GM12875 (cell line): ENCODE measurements around the gene FOXP3.

Experiments used
- H3K4me3 ChIP-seq: one replicate; pipeline ENCODE4 v1.5.1; 2011; ENCODE audit warnings: low read depth, low read length, control low read depth
- CTCF ChIP-seq: IDR thresholded peaks from 2 replicates; pipeline ENCODE4 v1.5.1; 2011; ENCODE audit warnings: low read depth, mild to moderate bottlenecking, control low read depth, inconsistent platforms, low read length, moderate library complexity, borderline replicate concordance; ENCODE audit not compliant: insufficient read depth

Gene FOXP3

DNA sequence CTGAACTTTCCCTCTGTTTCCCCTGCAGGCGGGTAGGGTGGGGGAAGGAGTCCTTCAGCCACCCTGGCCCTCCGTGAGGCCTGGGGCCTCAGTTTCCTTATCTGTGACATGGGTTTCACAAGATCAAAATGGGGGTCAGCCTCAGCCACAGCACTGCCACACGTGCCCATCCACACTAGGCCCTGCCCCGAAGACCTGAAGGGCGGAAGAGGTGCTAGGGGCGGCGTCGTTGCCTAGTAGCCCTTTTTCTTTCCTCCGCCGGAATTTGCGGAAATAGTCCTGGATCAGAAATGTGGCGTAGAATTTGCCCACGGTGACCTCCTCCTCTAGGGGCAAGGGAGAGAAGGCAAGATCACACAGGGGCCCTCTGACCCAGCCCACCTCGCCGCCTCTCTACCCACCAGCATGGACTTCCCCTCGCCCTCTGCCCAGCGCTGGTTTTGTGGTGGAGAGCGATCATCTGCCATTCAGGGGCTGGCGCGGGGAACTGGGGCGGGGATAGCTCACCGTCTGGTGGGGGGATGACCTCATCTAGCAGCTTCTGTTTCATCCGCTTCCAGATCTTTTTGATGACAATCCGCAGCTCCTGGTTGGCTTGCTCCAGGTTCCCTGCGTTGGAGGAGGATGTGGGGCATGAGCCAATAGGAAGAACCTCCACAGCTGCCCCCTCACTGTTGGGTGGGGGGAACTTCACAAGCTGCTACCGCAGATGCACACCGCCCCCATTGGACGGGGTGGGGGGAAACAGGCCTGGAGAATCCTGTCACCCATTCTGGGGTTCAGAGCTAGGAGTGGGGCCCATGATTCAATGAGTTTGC, 54.9 kb downstream of the FOXP3 start:
- no peak overlapping the region for H3K4me3 ChIP-seq
- TF ChIP-seq CTCF, result no peak

DNA sequence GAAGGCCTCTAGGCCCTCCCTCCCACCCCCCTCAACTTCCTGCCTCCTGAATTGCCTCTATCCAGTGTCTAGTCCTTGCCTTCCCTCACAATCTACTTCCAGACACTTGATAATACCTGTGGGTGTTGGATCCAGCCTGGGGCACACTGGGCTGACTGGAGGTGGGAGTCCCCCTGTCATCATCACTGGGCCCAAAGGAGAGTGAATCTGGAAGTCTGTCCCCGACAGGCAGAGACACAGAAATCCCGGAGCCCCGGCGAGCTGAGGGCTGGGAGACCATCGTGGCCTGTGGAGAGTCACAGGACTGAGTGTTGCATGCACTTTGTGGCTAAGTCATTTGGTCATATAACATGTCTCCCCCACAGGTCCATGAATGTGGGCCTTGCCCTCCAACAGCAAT, 56.1 kb downstream of the FOXP3 start:
- no peak for TF ChIP-seq CTCF

DNA sequence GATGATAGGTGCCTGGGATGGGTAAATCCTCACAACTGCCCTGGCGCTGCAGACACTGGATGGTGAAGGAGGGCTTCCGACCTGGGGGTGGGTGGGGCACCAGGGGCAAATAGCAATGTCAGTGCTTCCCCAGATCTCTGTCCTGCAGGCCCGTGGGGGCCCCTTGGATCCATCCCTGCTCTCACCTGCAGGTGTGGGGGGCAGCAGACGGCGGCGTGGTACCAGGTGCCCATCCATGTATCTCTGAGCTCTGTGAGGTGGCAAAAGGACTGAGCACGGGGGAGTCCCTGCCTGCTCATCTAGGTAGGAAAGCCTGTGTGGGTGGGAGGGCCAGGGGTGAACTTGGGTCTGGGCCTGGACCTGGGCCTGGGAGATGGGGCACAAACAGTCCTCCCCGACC, 58.0 kb downstream of the FOXP3 start:
- H3K4me3 ChIP-seq, result no peak overlapping the region
- TF ChIP-seq CTCF, result no peak

More for the DNA sequence above, 56.1 kb downstream of the FOXP3 start:
- H3K4me3 ChIP-seq, result no peak overlapping the region

DNA sequence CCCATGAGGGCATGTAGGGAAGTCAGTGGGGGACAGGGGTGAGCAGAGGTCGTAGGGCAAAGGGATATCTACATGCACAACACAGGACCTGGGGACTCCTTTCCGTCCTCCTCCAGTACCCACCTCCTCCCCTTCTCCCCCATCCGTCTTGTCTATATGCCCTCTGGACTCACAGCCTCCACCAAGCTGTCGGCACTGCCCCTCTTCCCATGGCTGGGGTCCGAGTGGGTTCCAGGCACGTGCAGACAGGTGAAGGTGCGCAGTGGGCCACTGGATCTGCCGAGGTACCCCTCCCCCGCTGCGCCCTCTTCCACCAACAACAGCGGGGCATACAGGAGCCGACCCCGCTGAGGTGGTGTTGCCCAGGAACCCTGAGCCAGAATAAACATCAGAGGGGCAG, 59.1 kb downstream of the FOXP3 start:
- TF ChIP-seq CTCF, result no peak

DNA sequence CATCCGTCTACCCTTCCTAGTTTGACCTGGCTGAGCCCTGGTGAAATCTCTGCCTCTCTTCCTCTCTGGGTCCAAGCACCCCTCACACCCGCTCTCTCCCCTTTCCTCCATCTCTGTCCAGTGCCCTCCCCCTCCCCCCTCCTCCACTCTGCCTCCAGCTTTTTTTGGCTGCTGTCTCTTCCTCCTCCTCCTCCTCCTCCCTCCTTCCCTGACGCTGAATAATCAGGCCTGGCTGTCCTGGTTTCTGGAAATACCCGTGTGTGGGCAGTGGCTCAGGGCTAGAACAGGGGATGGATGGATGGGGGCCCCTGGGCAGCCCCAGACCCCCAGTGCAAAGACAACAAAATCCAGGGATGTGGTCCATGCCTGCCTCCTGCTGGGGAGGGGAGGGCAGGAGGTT, 59.8 kb downstream of the FOXP3 start:
- no peak overlapping the region for H3K4me3 ChIP-seq
- TF ChIP-seq CTCF, result no peak

More for the DNA sequence above, 59.1 kb downstream of the FOXP3 start:
- no peak overlapping the region for H3K4me3 ChIP-seq

- no peak for TF ChIP-seq CTCF
- H3K4me3 ChIP-seq, result no peak overlapping the region
Observed at GRCh38 chrX:49204017-49204416, 60.5 kb downstream of the FOXP3 start.

- H3K4me3 ChIP-seq, result no peak overlapping the region
- no peak for TF ChIP-seq CTCF
Observed at GRCh38 chrX:49203536-49203935, 61.0 kb downstream of the FOXP3 start.
